T follicular helper cell (primary cell): ENCODE results near the gene CHN2.

Experiments
- DNase-seq: peaks from one replicate; pipeline ENCODE4 v3.0.0-alpha.2; 2020; ENCODE audit warnings: low read depth

Gene CHN2

DNA sequence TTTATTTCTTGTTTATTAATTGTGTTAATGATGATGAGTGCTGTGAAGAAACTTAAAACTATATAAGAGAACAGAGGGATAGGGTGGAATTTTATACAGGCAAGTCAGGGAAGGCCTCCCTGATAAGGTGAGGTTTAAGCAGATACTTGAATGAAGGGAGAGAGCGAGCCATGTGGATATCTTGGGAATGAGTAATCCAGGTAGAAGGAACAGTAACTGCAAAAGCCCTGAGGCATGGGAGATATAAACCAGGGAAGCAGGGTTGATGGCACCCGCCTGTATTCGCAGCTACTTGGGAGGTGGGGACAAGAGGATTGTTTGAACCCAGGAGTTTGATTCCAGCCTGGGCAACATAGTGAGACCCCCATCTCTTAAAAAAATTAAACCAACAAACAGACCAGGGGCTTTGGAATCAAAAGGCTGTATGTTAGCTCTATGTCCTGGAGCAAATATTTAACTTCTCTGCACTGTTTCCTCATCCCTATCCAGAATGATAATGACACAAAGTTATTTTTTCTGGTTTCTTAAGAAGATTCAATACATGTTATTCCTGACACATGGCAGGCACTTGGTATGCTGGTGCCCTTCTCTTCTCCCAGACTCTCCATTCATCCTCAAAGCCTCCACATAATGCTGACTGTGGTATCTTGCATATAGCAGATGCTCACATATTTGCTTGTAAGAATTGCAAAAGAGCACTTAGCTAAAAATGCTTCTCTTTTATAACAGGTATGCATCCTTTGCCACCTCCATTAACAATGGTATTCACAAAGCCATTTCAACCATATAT is 169.3 kb downstream of the CHN2 start:
- no peak for DNase-seq

DNA sequence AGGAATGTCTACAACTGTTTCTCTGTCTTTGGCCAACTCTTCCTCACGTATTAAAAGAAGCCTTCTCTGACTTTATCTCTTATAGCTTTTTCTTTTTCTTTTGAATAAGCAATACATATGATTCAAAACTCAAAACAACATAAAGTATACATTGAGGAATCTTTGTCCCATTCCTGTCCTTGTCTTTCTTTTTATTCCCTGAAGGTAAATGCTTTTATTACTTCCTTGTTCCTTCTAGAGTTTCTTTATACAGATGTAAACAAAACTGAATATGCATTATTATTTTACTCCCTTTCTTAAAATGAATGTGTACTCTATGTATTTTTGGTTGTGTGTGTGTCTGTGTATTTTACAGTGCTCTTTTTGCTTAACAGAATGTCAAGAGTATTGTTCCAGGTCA is 170.1 kb downstream of the CHN2 start:
- no peak for DNase-seq

DNA sequence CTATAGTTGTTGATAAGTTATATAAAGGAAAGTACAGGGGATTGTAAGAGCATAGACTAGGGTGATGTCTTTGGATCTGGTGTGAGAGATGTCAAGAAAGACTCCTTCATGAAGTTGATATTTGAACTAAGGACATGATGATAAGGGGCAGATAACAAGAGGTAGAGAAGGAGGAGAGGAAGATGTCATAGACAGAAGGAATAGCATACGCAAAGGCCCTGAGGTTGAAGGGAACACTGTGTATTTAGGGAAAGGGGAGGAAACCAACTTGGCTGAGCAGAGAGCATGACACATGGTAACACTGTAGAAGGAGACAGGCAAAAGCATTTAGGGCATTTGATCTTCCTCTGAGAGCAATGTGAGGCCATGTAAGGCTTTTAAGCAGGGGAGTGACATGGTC is 170.8 kb downstream of the CHN2 start:
- no peak for DNase-seq

DNA sequence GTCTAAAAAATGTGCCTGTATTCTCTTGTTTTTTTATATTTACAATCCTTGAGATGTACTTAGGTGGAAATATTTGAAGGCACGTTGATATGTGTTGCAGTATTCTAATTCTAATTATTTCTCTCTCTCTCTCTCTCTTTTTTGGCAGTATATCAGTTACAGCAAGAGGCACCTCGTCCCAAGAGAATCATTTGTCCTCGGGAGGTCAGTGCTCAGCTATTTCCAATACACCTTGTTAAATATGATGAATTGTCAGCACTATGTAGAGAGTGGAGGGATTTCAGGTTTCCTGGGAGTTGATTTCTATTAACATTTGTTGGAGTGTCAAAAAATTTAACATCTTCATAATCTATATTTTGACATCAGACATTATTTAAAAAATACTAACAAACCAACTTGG is 173.2 kb downstream of the CHN2 start:
- no peak for DNase-seq

DNA sequence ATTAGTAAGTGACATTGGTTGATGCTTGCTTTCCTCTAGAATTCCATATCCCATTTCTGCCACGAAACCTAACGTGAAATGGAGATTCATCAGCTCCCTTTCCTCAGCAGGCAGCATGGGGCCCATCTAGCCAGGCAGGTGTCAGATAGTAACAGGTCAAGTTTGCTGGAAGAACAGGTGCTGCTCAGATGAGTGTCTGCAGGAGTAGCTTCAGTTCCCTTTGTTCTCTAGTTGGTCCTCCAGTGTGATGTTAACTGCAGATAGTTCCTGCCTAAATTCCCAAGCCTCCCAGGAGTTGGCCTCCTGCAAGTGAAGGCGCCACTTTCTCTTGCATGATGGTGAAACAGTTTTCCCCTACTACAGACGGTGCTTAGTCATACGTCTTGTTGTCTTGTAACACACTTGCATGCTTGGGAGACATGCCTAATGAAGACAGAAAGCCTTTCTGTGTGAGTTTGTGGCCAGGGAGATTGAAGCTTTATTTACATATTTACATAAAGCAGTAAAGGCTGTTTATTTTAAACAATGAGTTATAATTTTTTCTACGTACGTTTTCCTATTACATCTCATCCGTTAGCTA is 175.4 kb downstream of the CHN2 start:
- no peak for DNase-seq

DNA sequence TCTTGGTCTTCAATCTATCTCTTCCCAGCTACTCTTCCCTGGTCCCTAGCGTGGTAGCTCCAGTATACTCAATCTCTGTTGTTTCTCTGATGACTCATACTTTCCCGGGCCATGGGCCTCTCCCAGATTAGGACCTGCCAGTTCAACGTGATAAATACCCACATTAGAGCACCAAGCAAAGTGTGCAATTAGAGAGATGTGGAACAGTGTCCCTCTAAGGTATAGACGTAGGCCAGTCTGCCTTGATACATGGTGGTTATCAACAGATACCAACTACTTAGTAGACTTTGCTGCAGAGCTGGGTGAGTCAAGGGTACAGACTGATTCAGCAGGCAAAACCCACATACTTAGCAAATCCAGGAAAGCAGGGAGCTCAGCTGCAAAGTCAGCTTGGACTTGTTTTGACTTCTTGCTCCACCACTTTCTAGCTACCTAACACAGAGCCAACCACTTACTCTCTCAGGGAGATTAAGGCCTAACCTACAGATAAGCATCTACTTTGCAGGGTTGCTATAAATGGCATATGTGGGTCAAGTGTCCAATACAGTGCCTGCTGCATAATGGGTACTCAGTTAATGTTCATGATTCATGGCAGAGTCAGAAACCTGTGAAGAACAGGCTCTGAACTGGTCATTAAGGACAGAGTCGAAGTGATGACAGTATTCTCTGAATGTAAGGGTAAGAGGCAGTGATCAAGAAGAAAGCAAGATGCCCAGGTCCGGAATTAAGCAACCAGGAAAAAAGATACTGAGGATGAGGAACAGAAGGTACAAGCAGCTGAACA is 176.1 kb downstream of the CHN2 start:
- DNase-seq, result no peak

DNA sequence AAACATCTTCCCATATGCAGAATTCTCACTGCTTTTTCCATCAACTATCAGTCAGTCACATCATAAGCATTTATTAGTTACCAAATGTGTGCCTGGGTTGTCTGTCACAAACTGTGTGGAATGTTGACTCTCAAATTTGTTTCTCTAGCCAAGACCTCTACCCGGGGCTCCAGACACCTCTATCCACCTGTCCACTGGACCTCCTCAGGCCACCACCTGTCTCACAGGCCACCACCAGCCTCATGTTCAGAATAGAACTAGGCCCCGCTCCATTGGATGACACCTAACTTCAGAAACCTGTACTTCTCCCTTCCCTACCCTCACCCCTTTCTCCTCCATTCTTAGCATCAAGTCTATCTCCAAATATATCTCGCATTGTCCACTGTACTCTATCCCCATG is 176.9 kb downstream of the CHN2 start:
- no peak for DNase-seq

DNA sequence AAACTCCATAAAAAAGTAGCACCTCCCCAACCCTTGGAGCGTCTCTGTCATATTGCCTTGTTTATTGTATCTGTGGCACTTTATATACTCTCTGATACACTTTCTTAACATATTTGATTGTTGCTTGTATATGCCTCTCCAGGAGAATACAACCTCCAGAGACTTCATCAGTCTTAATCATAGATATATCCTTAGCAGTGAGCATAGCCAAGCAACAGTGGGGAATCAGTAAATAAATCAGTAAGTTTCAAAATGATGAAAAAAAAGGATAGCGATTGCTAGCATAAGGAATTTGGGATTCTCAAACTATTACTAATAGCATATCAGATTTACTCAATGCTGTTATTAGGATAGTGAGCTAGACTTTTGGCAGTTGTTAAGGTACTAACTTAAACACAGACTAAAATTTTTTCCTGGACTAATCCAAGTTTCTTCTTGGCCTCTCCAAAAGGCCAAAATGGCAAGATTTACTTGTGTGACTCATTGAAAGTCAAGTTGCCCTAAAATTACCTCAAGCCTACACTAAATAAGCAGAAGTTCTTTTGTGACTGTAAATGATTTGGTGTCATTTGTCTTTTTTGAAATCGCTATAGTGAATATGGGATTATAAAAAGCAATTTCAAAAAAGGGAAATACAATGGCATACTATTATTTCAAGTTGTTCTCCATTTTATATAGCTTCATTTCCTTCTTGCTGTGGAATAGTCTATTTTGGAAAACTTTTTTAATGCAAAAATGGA is 177.9 kb downstream of the CHN2 start:
- no peak for DNase-seq

DNA sequence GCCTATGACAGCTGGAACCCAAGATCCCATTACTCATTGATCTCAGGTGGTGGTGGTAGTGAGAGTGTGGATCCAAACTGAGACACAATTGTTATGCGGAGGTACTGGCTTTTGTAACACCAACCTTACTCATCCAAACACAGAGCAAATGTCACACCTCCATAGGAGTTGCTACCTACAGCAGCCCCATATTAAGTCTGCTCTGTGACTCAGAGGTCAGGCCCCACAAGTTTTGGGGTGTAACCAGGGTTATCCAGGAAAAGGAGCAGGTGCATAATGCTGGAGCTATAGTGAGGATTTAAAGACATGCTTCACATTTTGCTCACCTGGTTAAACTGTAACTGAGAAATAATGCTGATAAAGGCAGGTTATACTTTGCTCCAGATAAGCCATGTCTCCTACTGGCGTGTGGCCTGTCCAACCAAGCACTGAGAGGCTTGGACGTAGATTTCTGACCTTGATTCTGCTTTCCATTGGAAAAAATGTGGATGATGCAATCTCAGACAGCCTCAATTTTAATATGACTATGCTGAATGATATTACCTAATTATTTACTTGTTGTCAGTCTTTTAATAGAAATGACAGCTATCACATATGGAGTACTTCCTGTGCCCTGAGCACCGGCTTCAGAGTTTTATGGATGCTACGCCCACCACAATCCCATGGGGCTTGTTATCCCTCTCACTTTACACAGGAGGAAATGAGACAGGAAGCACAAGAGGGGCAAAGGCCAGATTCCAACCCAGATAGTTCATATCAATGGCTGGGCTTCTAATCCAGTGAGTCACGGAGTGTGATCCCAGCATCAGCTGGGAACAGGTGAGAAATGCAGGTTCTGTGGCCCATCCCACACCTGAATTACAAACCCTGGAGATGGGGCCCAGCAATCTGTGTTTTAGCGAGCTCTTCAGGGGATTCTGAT is 181.3 kb downstream of the CHN2 start:
- no peak for DNase-seq

DNA sequence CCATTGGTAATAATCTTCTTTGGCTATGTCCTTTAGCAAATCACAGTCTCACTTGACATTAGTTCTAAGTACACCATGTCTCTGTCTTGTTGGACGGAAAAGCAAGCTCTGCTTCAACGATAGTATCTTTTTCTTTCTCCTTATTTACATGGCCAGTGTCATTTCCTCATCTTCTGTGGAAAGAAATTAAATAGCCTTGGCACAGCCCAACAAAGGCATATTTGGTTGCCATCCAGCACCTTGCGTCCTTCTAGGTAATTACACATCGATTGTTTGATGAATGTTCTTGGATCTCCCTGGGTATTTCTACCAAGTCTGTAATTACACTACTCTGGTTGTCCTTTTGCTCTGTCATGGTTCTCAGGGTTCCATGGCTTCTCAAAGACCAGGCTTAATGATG is 183.1 kb downstream of the CHN2 start:
- DNase-seq, result no peak

DNA sequence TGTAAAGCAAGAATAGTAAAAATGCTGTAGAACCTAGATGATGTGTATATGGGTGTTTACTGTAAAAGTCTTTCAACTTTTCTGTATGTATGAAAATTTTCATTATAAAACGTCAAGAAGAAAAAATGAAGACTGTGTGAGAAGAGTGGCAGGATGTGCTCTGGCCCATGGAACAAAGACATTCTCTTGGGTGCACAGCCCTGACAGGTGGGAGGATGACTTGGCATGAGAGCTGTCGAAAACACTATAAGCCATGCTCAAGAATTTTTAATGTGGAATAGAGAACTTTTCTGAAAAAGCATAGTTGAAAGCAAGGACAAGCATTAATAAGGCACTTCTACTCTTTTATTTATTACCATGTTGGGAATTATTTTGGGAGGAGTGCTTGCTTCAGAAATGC is 185.0 kb downstream of the CHN2 start:
- DNase-seq, result no peak

DNA sequence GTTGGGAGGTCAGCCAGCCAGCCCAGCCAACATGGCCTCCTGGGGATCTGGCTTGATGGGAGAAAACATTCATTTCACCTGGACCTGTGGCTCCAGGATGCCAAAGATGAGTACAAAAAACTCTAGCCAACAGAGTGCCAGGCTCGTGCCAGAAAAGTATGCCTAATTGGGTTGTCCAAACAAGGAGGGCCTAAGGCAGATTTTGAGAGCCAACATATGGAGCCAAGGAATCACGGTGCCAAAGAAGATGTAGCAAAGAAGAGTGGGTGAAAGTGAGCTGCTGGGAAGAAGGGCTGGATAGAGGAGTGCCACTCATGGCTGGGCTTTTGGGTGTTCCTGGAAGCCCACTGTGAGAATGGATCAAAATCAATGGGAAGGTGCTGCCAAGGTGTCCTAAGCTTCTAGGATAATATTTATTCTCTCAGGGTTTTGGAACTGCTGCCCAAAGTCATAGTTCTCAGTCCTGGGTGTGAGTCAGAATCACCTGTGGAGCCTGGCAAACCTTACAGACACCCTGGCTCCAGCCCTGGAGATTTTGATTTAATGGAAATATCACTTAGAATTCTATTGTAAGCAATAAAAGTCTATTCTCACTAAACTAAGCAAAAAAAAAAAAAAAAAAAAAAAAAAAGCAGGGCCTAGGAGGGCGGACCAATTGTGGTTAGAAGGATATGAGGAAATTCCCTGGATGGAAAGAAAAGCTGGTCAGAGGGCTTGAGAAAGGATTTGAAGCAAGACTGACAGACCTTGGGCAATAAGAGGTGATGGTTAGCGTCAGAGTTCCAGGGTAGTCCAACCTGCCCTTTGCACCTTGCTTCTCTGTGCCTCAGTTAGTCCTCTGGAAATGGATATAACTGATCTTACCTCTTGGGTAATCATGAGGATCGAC is 186.9 kb downstream of the CHN2 start:
- DNase-seq, result no peak

DNA sequence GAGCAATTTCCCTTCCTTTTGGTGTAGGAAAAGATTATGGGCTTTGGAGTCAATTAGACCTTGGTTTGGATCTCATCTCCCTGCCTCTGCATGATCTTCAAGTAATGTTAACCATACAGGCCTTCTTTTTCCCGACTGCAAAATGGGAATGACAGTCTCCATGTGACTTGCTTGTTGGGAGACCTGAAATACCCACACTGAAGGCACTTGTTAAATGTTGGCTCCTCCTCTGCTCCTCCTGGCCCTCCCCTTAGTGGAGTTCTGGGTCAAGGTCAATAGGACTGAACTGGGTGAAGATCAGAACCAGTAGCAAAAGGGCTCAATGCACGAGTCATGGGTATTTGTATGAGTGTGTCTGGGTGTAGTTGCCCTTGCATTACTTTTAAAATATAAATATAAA is 189.7 kb downstream of the CHN2 start:
- DNase-seq, result no peak

DNA sequence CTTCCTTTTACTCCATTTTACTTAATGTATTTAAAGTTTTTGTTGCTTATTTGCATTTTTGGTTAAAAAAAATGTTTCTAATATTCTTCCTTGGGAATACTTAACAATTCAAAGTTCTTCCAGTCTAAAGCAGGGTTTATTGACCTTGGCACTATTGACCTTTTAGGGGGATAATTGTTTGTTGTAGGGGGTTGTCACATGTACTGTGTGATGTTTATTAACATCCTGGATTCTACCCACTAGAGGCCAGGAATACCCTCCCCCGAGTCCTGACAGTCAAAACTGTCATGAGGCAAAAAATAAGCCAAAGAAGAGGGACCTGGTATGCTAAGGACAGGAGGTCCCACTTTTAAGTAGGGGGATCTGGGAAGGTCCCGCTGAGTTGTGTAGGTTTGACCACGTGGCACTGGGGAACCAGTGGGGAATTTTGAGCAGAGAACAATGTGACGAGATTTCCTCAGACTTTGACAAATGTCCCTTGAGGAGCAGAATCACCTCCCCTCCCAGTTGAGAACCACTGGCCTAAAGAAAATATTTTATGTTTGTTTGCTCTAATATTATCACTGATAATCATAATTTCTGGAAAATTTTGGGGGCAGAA is 190.7 kb downstream of the CHN2 start:
- DNase-seq, result no peak

DNA sequence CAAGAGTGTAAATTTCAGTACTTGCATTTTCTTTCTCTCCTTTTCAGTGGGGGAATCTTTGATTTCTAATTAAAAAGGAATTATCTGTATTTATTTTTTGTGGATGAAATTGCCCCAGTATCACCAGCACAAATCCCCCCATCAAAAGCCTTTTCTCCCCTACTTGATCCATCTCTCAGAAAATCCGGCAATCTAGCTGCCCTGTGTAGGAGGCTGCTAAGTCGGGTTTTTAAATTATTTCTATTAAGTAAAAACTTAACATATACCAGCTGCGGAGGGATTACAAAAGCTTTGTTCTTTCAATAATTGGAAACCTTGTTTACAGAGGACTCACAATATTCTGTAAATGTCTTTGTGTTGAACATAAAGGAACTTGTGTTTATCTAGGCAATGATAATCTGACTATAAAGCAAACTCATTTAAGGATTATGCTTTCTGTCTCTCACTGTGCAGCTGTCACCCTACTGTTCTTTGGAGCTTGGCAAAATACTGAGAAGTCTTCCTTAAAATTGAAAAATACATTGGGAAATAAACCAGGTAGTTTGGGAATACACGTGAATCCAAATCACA is 191.7 kb downstream of the CHN2 start:
- no peak for DNase-seq

DNA sequence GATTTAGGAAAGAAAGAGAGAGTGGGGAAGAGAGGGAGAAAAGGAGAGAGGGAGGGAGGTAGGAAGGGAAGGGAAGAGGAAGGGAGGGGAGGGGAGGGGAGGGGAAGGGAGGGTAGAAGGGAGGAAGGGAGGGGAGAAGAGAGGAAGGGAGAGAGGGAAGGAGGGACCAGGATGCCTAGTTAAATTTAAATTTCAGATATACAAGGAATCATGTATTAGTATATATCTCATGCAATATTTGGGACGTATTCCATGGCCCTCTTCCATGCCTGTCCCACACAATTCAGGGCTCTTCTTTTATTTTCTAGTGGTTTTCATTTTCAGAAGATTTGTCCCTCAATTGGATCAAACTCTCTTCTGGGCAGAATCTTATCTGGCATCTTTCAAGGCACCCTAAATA is 196.7 kb downstream of the CHN2 start:
- DNase-seq, result no peak

DNA sequence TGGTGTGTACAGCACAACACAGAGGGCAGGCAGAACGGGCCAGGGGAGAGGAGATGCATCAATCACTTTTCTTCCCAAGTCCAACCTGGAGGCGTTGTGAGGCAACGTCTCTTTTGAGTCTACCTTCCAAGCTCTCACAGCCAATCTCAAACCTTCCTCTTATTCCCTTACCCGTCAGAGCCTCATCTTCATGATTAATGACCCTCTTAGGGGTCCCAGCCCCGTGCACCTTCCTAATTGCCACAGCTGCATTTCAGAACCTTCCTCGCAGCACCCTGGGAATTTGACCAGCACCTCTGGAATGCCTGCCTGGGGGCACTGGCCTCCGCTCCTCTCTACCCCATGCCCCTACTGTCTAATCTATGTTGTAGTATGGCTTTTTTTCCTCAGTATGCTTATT is 199.7 kb downstream of the CHN2 start:
- DNase-seq, result no peak

DNA sequence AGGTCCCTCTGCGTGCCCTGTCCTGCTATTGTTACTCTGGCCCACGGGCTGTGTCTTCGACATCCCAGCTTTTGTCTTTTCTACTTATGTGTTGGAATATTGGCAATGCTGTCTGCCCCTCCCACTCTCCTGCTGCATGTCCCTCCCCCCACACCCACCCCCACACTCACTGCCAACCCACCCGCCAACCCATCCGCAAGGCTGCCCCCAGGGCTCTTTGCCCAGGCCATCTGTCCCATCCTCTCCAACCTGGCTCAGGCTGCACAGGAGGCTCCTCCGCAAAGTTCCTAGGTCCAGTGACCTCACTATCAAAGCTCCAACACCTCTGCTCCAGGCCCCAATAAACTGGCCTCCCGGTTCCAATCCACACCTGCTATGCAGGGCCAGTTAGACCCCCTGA is 202.0 kb downstream of the CHN2 start:
- no peak for DNase-seq

DNA sequence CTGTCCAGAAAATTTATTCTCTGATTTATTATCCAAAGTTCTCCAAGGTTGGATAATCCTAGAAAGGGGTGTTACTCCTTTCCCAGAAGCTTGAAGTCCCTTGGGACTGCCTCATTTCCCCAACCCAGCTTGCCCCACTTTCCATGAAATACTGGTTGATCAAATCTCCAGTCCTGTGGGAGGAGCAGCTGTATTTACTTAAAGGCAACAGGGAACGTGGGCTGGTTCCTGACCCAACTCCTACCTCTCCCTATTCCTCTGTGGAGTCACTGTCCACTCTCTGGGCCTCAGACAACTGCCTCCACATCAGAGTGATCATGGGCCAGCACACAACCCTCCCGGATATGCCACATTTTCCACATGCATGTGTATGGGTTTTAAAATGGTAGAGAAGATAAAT is 202.8 kb downstream of the CHN2 start:
- no peak for DNase-seq

DNA sequence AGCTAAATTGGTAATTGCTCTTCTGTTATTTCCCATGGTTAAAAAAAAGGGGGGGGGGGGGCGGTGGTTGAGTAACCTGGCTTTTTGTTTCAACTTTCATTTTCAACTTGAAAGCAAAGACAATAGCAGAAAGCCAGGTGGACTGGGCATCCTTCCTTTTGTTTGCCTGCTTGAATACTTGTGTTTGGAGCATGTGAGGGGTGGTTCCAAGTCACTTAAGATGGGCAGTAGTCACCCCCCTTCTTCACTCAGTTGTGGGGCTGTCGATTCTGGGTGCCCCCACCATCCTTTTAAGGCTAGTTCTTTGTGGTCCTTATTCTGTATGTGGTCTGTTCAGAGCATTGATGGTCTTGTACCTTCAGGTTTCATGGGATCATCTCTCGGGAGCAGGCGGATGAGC is 203.4 kb downstream of the CHN2 start:
- no peak for DNase-seq
